HG02943 (cell line): ENCODE results near the gene CYGB.

Experiments used
- ATAC-seq: cut with Tn5 transposase; IDR thresholded peaks from one replicate; pipeline ENCODE4 v1.9.1; 2021; ENCODE audit warnings: mild to moderate bottlenecking, low read depth, moderate library complexity; ENCODE audit not compliant: unreplicated experiment

The CYGB gene

GRCh38 chr17:76537578-76538280 lies at the start of gene CYGB:
Gene CYGB, minus strand, starts transcription at chr17:76537709. Its CDS starts 167 bp downstream, at chr17:76537542.
- ATAC-seq, result no peak

- no peak for ATAC-seq
These were observed 49.4 kb upstream of the CYGB start for GRCh38 chr17:76586741-76587487.

DNA sequence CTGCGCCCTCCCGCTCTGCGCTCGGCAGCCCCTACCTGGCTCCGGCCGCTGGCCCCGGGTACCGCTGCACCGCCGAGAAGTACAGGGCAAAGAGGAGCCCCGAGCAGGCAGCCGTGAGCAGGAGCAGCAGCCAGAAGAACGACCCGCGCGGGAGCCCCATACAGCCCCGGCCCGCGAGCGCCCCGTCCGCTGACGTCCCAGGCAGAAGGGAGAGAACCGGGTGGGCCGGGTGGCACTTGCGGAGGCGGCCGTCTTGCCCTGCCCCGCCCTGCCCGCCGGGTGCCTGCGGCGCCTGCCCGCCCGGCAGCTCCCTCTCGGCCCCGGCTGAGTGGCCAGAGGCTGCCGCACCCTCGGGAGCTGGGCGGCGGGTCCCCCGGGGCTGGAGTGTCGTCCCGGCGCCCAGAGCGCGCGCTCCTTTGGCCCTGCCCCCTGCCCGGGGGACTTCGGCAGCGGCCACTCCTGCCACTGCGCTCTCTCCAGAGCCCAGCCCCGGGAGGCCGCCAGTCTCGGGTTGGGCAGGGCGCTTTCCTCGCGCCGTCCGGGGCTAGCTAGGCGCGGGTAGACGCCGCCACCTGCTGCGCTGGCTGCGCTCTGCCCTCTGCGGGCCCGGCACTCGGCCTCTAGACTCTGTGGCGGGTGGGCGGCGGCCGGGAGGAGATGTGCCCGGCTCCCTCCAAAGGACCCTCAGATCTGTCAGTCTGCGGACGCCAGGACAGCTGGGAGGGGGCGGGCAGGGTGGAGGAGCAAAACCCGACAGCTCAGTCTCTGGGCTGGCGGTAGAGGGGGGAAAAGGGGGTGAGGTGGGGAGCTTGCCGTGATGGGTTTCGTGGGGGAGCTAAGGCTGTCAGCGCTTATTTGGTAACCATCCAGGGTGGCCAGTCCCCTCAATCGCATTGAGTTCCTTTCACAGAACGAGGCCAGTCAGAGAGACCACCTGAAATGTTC lies 48.4 kb upstream of the CYGB start, which contains the start of gene ST6GALNAC2:
Gene ST6GALNAC2 (minus strand): TSS at position 212 of the 945 bp plus-strand sequence. CDS start 52 bp downstream, at position 160.
- no peak for ATAC-seq

DNA sequence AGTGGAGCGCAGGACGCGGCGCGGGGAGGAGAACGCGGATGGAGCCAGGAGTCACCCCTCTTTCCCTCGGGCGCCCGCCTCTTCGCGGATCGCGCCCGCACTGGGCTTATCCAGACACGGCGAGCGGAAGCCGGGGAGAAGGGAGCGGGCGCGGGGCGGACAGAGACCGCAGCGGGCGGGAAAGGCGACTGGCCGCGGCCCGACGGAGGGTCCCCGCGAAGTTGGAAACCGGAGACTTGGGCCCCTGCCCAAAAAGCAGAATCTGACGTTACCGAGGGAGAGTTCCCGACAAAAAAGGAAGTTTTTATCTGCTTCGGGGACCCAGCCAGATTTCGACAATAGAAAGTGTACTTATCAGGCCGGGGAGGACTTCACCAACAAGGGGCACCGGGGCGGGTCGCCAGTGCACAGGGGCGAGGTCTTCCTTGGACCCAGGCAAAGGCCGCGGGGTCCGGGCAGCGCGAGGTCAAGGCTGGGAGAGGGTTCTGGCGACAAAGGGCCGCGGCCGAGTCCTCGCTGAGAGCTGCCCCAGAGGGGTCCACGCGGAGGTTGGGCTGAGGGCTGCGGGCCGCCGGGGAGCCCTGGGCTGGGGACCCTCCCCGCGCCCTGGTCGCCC lies 47.6 kb upstream of the CYGB start:
- ATAC-seq, result no peak

- no peak for ATAC-seq
These were observed 47.0 kb upstream of the CYGB start for GRCh38 chr17:76584427-76585032.

- no peak for ATAC-seq
These were observed 45.2 kb upstream of the CYGB start for GRCh38 chr17:76582660-76583059.

DNA sequence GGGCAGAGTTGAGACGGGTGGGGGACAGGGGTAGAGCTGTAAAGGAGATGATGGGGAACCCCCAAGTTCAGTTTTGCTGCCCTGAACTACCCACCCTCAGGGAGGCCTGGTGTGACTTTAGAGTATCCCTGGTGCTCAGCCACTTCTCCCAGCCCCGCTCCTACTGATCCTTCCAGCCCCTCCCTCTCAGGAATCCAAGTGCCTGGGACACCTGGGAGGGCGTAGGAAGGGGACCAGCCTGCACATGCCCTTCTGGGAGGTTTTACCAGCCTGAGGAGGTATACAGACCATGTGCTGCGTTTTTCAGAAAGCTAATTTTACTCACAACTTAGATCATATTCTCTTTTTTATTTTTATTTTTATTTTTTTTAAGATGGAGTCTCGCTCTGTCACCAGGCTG lies 44.0 kb upstream of the CYGB start:
- ATAC-seq, result no peak

DNA sequence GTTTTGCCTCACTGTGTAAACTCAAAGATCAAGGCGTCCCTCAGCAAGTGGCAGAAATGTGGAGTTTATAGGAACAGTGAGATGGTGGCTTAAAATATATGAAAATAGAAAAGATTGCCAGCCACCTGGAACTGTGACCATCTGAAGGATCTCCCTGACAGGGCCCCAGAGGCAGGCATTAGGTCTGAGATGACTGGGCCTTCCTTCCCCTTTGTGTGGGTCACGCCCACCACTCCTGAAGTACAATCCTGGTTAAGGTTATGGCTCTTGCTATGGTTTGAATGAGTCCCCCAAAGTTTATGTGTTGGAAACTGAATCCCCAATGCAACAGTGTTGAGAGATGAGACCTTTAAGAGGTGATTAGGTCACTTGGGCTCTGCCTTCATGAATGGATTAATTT lies 41.8 kb upstream of the CYGB start:
- no peak for ATAC-seq

DNA sequence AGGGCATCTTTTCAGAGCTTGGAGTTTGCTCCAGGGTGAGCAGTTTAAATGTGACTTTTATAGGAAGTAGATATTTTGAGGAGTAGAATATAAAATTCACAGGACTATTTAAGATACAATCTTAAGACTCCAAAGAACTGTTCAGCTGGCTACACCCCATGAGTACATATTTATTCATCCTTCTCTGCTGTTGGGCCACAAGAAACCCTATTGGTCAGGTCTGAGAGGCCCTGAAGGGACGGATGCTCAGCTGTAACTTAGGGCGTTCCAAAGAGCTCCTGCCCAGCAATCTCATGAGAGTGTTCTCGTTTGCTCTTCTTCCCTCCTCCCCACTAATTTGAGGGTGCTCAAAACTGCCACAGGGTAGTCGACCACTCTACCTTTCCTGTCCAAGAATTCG lies 40.9 kb upstream of the CYGB start:
- ATAC-seq, result no peak

GRCh38 chr17:76577876-76578275 lies 40.4 kb upstream of the CYGB start:
- ATAC-seq, result no peak

- no peak for ATAC-seq
These were observed 38.7 kb upstream of the CYGB start for GRCh38 chr17:76576189-76576588.

DNA sequence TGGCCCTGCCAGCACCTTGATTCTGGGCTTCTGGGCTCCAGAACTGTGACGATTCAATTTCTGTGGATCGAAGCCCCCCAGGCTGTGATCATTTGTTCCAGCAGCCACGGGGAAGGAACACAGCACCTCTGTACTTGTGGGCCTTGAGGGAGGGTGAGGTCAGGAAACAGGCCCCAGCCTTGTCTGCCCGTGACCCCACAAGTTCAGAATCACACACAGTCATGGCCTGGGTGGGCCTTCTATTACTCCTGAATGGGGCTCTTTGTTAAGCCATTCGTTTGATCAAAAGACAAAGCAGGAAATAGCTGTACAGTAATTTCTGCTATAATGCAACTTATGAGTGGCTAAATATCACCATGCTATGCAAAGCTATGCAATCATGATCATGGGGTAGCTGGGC lies 38.1 kb upstream of the CYGB start:
- no peak for ATAC-seq

DNA sequence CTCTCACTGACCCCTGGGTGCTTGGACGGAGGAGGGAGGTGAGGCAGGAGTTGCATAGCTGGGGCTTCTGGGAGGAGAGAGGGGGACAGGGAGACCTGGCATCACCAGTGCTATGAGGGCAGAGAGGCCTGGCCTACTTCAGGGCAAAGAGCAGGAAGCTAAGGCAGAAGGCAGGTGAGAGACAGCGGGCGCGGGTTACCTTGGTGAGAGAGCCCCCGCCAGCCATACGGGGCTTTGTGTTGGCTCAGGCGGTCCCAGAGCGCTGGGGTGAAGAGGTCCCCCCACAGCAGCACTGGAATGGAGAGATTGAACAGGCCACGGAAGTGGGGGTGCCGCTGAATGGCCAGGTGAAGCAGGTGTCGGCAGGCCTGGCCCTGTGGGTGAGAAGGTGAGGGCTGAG lies 36.7 kb upstream of the CYGB start:
- ATAC-seq, result no peak

GRCh38 chr17:76573096-76573495 lies 35.6 kb upstream of the CYGB start:
- ATAC-seq, result no peak

- ATAC-seq, result no peak
These were observed 34.8 kb upstream of the CYGB start for GRCh38 chr17:76572201-76572910.

DNA sequence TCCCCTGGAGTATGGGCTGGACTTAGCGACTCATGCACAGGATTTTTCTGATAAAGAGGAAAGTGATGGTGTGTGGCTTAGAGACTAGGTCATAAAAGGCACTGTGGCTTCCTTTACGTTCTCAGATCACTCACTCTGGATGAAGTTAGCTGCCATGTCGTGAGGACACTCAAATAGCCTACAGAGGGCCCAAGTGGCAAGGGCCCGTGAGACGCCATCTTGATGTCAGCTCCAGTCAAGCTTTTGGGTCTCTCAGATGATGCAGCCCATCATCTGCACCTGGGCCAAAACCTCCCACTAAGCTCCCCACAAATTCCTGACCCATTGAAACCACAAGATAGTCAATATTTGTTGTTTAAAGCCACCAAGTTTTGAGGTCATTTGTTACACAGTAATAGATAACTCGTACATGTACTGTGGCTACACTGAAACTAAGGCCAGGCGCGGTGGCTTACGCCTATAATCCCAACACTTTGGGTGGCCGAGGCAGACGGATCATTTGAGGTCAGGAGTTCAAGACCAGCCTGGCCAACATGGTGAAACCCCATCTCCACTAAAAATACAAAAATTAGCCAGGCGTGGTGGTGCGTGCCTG lies 33.5 kb upstream of the CYGB start:
- ATAC-seq, result no peak

- ATAC-seq, result no peak
These were observed 32.9 kb upstream of the CYGB start for GRCh38 chr17:76570457-76570856.

DNA sequence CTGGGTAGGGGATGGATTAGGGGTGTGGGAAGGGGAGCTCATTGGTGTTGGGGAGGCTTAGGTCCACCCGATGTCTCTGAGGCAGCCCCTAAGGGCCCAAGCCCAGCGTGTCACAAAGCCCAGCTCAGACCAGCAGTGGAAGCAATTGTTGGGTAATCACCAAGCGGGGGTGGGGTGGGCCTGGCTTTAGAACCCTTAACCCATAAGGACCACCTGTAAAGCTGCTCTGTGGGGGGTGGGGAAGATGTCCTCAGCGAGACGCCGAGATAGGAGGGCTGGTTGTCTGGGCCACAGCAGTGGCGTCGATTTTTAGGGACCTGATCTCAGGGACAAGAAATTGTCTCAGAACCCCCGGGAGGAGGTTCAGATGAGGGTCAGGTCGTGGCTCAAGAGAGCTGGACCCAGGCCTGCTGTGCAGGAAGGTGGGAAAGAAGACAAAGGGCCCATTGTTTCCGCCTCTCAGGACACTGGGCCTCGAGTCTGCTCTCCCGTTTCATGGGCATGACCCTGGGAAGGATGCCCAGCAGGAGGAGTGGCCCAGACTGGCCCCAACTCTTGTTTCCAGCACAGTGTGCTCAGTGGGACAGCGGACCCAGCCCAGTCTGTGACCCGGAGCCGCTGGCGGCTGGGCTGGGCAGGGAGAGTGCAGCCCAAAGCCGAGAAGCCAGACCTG lies 32.2 kb upstream of the CYGB start:
- ATAC-seq, result no peak
